A549 (cell line): ENCODE data around the gene ACSL4.

Experiments
- MYC ChIP-seq: IDR thresholded peaks from 2 replicates; pipeline ENCODE4 v1.6.1; 2012; ENCODE audit warnings: mild to moderate bottlenecking, inconsistent platforms, low read length, improper control_type of control experiment, borderline replicate concordance
- PHF8 ChIP-seq: fragments of 200-600 bp; sonication (generic); IDR thresholded peaks from 2 replicates; pipeline ENCODE4 v1.6.1; 2016; ENCODE audit warnings: low read depth, mild to moderate bottlenecking, antibody characterized with exemption, moderate library complexity, borderline replicate concordance
- POLR2A ChIP-seq: IDR thresholded peaks from 2 replicates; pipeline ENCODE4 v1.6.1; 2012; ENCODE audit warnings: mild to moderate bottlenecking, low read length
- RAD21 ChIP-seq, 2 experiments: fragments of >200 bp in 1 of 2; sonication (Bioruptor Twin) in 1 of 2; formaldehyde crosslinking in 1 of 2; IDR thresholded peaks in 1 of 2; conservative IDR thresholded peaks in 1 of 2; 2 replicates in 1 of 2; 3 replicates in 1 of 2; pipeline ENCODE4 v1.6.1; 2012 to 2018; ENCODE audit warnings: inconsistent platforms in 1 of 2
- SMC3 ChIP-seq: fragments of >200 bp; sonication (Bioruptor Twin); formaldehyde crosslinking; IDR thresholded peaks from 3 replicates; pipeline ENCODE4 v1.6.1; 2018; ENCODE audit warnings: inconsistent platforms
- TP53 ChIP-seq: fragments of 250-450 bp; sonication (Bioruptor Pico); IDR thresholded peaks from 2 replicates; pipeline ENCODE4 v1.5.0; 2021; ENCODE audit warnings: mild to moderate bottlenecking, moderate library complexity
- TF ChIP-seq, protein P1 (sequence below): fragments of >200 bp; sonication (Bioruptor Twin); formaldehyde crosslinking; IDR thresholded peaks from 3 replicates; pipeline ENCODE4 v1.5.1; 2016
- TF ChIP-seq, protein P2 (sequence below): fragments of 200-600 bp; sonication (generic); IDR thresholded peaks from 2 replicates; pipeline ENCODE4 v1.6.1; 2016; ENCODE audit warnings: antibody characterized with exemption, mild to moderate bottlenecking, moderate library complexity

DNA sequence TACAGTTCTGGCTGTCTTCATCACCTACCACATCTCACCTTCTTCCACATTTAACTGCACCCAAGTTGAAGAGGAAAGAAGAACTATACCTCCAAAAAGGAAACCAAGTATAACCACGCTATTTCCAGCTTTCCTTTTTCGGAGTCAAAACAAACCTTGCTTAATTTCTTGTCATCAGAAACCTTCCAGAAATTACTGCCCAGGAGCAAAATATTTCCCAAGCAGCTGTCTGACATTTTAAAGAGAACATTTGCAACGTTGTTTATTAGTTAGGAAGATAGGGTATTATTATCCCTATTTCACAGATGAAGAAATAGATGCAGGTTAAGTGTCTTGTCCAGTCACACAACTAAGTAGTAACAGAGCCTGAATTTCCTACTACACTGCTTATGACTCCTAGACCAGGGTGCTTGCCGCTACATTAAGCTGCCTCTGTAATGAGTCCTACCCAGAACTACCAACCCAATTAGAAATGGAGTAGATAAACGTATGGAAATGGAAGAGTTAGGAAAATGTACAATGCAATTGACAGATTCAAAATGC, 2.2 kb upstream of the ACSL4 start:
- TF ChIP-seq, protein P1, sequence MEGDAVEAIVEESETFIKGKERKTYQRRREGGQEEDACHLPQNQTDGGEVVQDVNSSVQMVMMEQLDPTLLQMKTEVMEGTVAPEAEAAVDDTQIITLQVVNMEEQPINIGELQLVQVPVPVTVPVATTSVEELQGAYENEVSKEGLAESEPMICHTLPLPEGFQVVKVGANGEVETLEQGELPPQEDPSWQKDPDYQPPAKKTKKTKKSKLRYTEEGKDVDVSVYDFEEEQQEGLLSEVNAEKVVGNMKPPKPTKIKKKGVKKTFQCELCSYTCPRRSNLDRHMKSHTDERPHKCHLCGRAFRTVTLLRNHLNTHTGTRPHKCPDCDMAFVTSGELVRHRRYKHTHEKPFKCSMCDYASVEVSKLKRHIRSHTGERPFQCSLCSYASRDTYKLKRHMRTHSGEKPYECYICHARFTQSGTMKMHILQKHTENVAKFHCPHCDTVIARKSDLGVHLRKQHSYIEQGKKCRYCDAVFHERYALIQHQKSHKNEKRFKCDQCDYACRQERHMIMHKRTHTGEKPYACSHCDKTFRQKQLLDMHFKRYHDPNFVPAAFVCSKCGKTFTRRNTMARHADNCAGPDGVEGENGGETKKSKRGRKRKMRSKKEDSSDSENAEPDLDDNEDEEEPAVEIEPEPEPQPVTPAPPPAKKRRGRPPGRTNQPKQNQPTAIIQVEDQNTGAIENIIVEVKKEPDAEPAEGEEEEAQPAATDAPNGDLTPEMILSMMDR: no peak
- TF ChIP-seq MYC (no peak), SMC3 (no peak), PHF8 (no peak), POLR2A (no peak), TP53 (CRISPR knock-in tag) (no peak), RAD21 (conservative IDR thresholded peaks at IDR 0.05 in 1 of 2, IDR thresholded peaks at IDR 0.05 in 1 of 2) (no peak)
- TF ChIP-seq, protein P2, sequence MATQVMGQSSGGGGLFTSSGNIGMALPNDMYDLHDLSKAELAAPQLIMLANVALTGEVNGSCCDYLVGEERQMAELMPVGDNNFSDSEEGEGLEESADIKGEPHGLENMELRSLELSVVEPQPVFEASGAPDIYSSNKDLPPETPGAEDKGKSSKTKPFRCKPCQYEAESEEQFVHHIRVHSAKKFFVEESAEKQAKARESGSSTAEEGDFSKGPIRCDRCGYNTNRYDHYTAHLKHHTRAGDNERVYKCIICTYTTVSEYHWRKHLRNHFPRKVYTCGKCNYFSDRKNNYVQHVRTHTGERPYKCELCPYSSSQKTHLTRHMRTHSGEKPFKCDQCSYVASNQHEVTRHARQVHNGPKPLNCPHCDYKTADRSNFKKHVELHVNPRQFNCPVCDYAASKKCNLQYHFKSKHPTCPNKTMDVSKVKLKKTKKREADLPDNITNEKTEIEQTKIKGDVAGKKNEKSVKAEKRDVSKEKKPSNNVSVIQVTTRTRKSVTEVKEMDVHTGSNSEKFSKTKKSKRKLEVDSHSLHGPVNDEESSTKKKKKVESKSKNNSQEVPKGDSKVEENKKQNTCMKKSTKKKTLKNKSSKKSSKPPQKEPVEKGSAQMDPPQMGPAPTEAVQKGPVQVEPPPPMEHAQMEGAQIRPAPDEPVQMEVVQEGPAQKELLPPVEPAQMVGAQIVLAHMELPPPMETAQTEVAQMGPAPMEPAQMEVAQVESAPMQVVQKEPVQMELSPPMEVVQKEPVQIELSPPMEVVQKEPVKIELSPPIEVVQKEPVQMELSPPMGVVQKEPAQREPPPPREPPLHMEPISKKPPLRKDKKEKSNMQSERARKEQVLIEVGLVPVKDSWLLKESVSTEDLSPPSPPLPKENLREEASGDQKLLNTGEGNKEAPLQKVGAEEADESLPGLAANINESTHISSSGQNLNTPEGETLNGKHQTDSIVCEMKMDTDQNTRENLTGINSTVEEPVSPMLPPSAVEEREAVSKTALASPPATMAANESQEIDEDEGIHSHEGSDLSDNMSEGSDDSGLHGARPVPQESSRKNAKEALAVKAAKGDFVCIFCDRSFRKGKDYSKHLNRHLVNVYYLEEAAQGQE: no peak
